Measurements from ENCODE around the gene LIPG.

Gene LIPG

GRCh38 chr18:49621717-49622351 is 60.0 kb downstream of the LIPG start:
- Mint-ChIP-seq H3K9me3 (ENCODE audit: low read depth) (no peaks in the 10 kb centered on the region), H3K4me1 (ENCODE audit: low read depth) (peaks cover 7% of the 10 kb centered on the region), H3K4me3 (no peak overlapping the region), H3K36me3 (peaks cover 3% of the 10 kb centered on the region), H3K27me3 (peaks cover 21% of the 10 kb centered on the region), H3K27ac (no peak overlapping the region)

DNA sequence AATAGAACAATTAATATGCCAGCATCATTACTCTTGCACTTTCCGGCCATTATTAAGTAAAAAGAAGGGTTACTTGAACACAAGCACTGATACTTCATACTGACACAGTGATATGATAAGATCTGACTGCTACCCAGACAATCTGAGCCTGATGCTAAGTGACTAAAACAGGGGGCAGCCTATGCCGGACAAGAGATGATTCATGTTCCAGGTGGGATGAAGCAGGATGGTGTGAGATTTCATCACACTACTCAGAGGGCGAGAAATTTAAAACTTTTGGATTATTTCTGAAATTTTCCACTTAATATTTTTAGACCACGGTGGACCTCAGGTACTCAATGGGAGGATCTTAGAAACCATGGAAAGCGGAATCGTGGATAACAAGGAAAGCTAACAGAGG is 61.7 kb downstream of the LIPG start:
- peaks cover 3% of the 10 kb centered on the region for H3K36me3 Mint-ChIP-seq
- no peaks in the 10 kb centered on the region for H3K9me3 Mint-ChIP-seq (ENCODE audit: low read depth)
- H3K27me3 Mint-ChIP-seq: peaks cover 21% of the 10 kb centered on the region
- H3K4me1 Mint-ChIP-seq (ENCODE audit: low read depth): peaks cover 7% of the 10 kb centered on the region
- no peak overlapping the region for H3K27ac Mint-ChIP-seq
- H3K4me3 Mint-ChIP-seq: no peak overlapping the region

GRCh38 chr18:49625021-49625691 is 63.3 kb downstream of the LIPG start:
- Mint-ChIP-seq H3K4me1 (ENCODE audit: low read depth) (peaks cover 7% of the 10 kb centered on the region), H3K36me3 (peaks cover 3% of the 10 kb centered on the region), H3K9me3 (ENCODE audit: low read depth) (no peaks in the 10 kb centered on the region), H3K27ac (no peak overlapping the region), H3K27me3 (peaks cover 21% of the 10 kb centered on the region), H3K4me3 (no peak overlapping the region)

- Mint-ChIP-seq H3K36me3 (no peaks in the 10 kb centered on the region), H3K4me3 (no peak overlapping the region), H3K9me3 (ENCODE audit: low read depth) (no peaks in the 10 kb centered on the region), H3K27ac (no peak overlapping the region), H3K4me1 (ENCODE audit: low read depth) (no peaks in the 10 kb centered on the region), H3K27me3 (peaks cover 14% of the 10 kb centered on the region)
These were observed 65.1 kb downstream of the LIPG start for GRCh38 chr18:49626842-49627467.

DNA sequence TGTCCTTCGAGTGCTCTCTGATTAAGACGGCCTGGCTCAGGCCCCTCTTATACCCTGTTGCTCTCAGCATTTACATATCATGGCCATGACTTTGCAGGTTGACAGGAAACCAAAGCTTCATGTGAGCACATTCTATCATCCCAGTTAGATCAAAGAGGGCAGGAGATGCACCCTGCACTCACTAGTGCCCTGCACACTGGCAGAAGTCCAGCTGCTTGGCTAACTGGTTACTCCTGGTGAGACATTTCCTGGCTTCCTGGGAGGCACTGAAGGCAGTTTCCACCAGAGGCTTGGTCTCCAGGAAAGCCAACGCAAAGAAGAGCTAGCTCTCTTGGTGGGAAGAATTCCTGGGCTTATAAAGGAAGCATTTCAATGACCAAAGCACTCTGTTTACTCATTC is 66.3 kb downstream of the LIPG start:
- Mint-ChIP-seq H3K27ac (no peak overlapping the region), H3K36me3 (no peaks in the 10 kb centered on the region), H3K9me3 (ENCODE audit: low read depth) (no peaks in the 10 kb centered on the region), H3K4me1 (ENCODE audit: low read depth) (no peaks in the 10 kb centered on the region), H3K27me3 (peaks cover 6% of the 10 kb centered on the region), H3K4me3 (no peak overlapping the region)

DNA sequence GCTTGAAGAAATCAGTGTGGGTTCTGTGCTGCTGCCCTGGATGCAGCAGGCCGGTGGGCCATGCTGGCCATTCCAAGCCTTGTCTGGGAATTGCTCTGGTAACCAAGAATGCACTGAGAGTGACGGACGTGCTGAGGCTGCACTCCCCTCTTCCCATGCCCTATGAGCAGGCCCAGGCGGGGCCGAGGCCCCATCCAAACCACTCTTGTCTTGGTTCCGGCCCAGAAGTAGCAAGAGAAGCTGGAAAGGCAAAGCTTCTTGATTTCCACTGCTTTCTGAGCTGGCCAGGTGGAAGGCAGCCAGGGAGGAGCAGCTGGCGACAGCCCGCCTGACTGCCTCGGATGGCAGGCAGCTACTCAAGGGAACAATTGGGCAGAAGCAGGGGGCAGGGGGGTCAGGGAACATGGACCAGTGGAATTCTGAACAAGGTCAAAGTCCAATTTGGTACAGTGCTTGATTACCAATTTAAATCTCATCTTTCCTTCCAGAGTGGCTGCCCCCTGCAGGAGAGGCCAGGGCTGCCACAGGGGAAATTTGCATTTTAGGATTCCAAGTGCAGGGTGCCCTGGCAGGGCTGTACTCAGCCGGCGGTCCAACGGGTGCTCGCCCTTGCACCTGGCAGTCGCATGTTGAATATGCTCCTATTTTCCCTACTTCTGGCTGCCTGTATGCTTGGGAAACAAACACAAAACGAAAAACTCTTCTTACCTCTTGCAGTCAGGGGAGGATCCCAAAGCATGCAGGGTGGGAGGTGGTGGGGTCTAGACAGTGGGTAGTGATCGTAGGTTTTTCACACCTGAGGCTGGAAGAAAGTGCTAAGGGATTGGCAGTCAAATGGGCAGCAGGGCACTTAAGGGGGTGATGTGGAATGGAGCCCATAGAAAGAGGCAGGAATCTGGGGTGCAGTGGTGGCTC is 67.3 kb downstream of the LIPG start:
- Mint-ChIP-seq H3K36me3 (no peaks in the 10 kb centered on the region), H3K27ac (no peak overlapping the region), H3K9me3 (ENCODE audit: low read depth) (no peaks in the 10 kb centered on the region), H3K27me3 (peaks cover 4% of the 10 kb centered on the region), H3K4me1 (ENCODE audit: low read depth) (no peaks in the 10 kb centered on the region), H3K4me3 (no peak overlapping the region)

- Mint-ChIP-seq H3K27me3 (peaks cover 1% of the 10 kb centered on the region), H3K4me3 (no peak overlapping the region), H3K27ac (no peak overlapping the region), H3K9me3 (ENCODE audit: low read depth) (no peaks in the 10 kb centered on the region), H3K36me3 (no peaks in the 10 kb centered on the region), H3K4me1 (ENCODE audit: low read depth) (no peaks in the 10 kb centered on the region)
These were observed 68.4 kb downstream of the LIPG start for GRCh38 chr18:49630246-49630699.

DNA sequence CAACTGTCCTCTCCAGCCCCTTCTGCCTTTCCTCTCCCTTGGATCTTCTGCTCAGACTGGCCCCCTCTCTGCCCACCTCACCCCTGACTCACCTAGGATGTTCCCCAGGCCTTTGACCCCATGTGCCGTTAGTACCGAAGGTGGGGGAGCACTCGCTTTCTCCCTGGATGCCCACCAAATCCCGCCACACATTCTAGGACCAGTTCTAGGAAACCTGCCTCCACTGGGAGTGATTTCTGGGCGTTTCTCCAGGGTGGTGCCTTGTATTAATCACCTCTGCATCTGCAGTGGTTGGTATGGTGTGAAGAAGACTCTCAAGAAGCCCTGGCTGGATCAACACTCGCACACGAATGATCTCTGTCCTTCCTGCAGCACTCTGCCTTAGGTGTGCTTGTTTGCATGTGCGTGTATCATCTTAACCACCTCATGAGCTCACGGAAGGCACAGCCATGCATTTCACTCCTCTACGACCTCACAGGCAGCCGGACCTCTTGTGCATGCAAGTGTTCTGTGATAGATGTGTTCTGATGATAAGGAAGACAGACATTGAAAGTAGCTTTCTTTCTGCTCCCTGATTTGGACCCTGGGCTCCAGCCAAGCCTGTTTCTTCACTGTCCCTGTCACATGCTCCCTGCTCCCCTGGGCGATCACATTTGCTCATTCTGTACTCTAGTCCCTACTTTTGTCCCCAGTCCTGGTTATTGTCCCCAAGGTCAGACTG is 69.4 kb downstream of the LIPG start:
- Mint-ChIP-seq H3K27ac (no peak overlapping the region), H3K4me1 (ENCODE audit: low read depth) (no peaks in the 10 kb centered on the region), H3K9me3 (ENCODE audit: low read depth) (no peaks in the 10 kb centered on the region), H3K36me3 (no peaks in the 10 kb centered on the region), H3K4me3 (no peak overlapping the region), H3K27me3 (peaks cover 1% of the 10 kb centered on the region)

DNA sequence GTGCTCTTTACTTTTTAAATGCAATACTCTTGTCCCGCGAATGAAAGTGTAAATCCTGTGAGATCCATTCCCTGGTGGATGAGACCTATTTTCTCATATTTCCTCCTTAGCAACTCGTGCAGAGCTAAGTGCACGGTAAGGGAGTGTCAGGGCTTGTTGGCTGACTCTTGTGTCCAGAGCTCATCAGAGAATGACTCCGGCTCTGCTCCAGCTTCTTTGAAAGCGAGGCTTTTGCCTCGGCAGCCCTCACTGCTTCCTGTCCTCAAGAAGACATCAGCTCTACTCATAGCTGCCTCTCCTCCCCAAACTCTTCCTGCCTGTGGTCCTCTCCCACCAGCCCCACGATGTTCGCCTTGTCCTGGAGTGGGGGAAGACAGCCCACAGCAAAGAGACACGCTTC is 70.7 kb downstream of the LIPG start:
- H3K9me3 Mint-ChIP-seq (ENCODE audit: low read depth): no peaks in the 10 kb centered on the region
- H3K27ac Mint-ChIP-seq: no peak overlapping the region
- no peaks in the 10 kb centered on the region for H3K36me3 Mint-ChIP-seq
- no peak overlapping the region for H3K4me3 Mint-ChIP-seq
- H3K4me1 Mint-ChIP-seq (ENCODE audit: low read depth): no peaks in the 10 kb centered on the region
- H3K27me3 Mint-ChIP-seq: peaks cover 3% of the 10 kb centered on the region

DNA sequence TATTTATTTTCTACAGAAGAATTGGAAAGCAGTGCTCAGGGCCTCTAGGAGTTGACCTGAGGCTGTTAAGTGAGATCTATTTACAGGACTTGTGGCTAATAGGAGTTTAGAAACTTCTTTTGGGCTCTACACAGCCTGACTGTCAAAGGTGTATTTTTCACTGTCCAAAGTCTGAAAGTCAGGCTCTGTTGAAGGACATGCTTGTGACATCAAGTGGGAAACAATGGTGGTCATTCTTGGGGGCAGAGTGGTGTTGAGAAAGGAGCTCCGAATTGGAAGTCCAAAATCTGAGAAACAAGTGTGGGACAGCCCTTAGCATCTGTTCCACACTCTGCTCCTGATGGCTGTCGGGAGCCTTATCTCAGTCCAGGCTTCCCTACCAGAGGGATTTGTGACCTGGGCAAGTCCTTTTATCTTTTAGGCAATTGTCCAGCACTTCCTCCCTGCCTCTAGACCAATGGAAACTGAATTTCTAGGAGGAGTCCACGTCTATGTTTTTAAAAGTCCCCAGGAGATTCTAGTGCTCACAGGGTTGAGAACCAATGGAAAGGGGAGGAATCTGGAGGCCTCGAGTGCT is 76.4 kb downstream of the LIPG start:
- no peak overlapping the region for H3K4me3 Mint-ChIP-seq
- no peaks in the 10 kb centered on the region for H3K36me3 Mint-ChIP-seq
- no peak overlapping the region for H3K27ac Mint-ChIP-seq

DNA sequence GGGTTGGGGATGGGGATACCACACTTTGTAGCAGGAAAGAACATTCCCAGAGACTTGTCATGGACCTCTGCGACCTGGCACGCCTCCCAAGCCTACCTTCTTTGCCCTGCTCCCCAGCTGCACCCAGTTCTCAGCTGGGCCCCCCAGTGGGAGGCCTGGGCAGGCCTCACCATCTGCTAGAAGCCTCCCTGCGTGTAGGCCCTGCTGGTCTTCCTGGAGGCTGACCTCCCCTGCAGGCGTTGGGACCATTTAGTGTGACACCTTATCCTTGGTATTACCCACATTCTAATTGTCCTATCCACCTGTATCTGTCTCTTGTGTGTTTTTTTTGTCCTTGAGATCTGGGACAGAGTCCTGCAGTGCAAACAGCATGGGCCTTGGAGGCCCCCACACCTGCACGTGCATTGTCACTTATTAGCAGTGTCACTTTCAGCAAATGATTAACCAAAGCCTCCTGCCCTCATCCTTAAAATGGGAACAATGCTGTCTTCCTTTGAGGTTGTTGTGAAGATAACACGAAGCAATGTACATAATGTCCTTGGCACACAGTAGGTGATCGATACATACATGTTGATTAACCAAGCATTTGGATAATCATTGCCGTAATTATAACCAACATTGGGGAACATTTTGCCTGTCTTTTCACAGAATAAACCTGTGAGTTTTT is 77.2 kb downstream of the LIPG start:
- Mint-ChIP-seq H3K4me1 (ENCODE audit: low read depth) (no peaks in the 10 kb centered on the region), H3K27me3 (peaks cover 8% of the 10 kb centered on the region), H3K4me3 (no peak overlapping the region), H3K27ac (no peak overlapping the region), H3K9me3 (ENCODE audit: low read depth) (no peaks in the 10 kb centered on the region), H3K36me3 (no peaks in the 10 kb centered on the region)

More for the DNA sequence above, 76.4 kb downstream of the LIPG start:
- Mint-ChIP-seq H3K27me3 (peaks cover 9% of the 10 kb centered on the region), H3K9me3 (ENCODE audit: low read depth) (no peaks in the 10 kb centered on the region), H3K4me1 (ENCODE audit: low read depth) (no peaks in the 10 kb centered on the region)

DNA sequence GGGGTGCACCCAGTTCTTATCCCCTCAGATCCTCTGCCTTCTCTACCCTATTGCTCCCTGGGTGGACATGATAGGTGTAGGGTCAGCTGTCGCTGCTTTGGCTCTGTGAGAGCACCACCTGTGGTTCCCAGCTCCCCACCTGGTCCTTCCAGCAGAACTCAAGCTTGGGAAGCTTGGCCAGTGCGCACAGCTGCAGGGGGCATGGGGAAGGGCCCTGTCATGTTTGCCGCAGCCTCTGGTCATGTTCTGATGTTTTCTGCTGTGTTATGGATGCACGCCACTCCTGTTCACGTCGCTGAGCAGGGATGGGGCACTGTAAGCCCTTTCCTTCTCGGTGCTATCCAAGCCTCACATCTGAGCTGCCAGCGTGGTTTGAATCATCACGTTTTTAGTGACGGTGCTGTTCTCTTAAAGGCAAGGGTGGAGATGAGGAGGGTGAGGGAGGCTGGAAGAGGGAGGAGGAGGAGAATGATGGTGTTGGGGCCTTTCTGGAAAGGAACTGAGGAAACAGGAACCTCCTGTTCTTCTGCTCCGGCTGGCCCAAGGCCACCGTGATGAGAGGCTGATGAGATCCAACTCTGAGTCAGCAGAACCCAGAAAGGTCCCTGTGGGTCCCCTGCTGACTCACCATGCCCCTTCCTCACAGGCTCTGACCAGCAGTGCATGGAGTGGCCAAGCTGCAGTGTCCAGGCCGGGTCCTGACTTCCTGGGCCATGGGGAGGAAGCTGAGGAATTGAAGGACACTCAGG is 78.0 kb downstream of the LIPG start:
- Mint-ChIP-seq H3K27ac (no peak overlapping the region), H3K9me3 (ENCODE audit: low read depth) (no peaks in the 10 kb centered on the region), H3K36me3 (no peaks in the 10 kb centered on the region), H3K4me3 (no peak overlapping the region), H3K4me1 (ENCODE audit: low read depth) (no peaks in the 10 kb centered on the region), H3K27me3 (peaks cover 7% of the 10 kb centered on the region)

DNA sequence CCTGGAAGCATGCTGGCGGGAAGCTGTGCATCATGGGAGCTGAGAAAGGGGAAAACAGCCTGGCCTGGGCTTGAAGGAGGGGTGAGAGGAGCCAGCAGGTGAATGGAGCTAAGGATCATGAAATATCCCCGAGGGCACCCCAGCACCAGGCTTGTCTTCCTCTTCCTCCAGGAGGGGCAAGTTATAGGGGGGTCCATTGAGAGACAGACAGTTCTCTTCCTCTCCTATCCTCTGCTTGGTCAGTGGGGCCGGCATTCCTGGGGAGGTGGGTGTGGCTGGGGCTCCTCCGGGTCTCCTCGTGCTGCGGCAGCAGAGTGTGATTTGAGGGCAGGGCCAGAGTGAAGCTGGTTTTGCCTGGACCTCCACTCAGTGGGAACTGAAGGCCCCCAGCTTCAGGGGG is 78.9 kb downstream of the LIPG start:
- Mint-ChIP-seq H3K4me1 (ENCODE audit: low read depth) (no peaks in the 10 kb centered on the region), H3K27ac (no peak overlapping the region), H3K27me3 (peaks cover 7% of the 10 kb centered on the region), H3K9me3 (ENCODE audit: low read depth) (no peaks in the 10 kb centered on the region), H3K4me3 (no peak overlapping the region), H3K36me3 (no peaks in the 10 kb centered on the region)
